Lung (tissue), 12 donors: ENCODE data around the gene ATP6V1B1. TPM values are rescaled to one million over a fixed set of nuclear protein-coding genes. Genes with fewer than 3 reads are reported as not detected.

Source experiments
- ATAC-seq: fragments of 200-7000 bp; cut with Tn5 transposase; one replicate; pipeline ENCODE4 v1.9.1; 2020; ENCODE audit warnings: moderate number of reproducible peaks; ENCODE audit not compliant: insufficient read depth, low FRiP score
- DNase-seq, 3 donors: peaks; one replicate each; pipeline ENCODE4 v3.0.0-alpha.2; 2013 to 2017
- H3K27ac ChIP-seq, 2 donors: one replicate each; pipeline ENCODE4 v1.5.1; 2013; ENCODE audit warnings: mild to moderate bottlenecking in 2 of 2, moderate library complexity in 2 of 2, control low read depth in 1 of 2, inconsistent platforms in 1 of 2, low read depth in 1 of 2, low read length in 1 of 2
- H3K27me3 ChIP-seq, 3 donors: one replicate each; pipeline ENCODE4 v1.5.1; 2013; ENCODE audit warnings: low read length in 2 of 3; ENCODE audit not compliant: control insufficient read depth in 3 of 3, insufficient read depth in 3 of 3
- H3K36me3 ChIP-seq, 4 donors: one replicate each; pipeline ENCODE4 v1.5.1; 2013; ENCODE audit warnings: low read length in 4 of 4, mild to moderate bottlenecking in 1 of 4, moderate library complexity in 1 of 4; ENCODE audit not compliant: control insufficient read depth in 4 of 4, insufficient read depth in 4 of 4
- H3K4me1 ChIP-seq, 5 donors: one replicate each; pipeline ENCODE4 v1.5.1; 2013; ENCODE audit warnings: low read length in 5 of 5, mild to moderate bottlenecking in 2 of 5, moderate library complexity in 1 of 5; ENCODE audit not compliant: control insufficient read depth in 5 of 5, insufficient read depth in 5 of 5
- H3K4me3 ChIP-seq: one replicate; pipeline ENCODE4 v1.5.1; 2013; ENCODE audit warnings: mild to moderate bottlenecking, control low read depth, moderate library complexity
- H3K9ac ChIP-seq, 2 donors: one replicate each; pipeline ENCODE4 v1.5.1; 2013; ENCODE audit warnings: low read length in 2 of 2, control low read depth in 1 of 2; ENCODE audit not compliant: insufficient read depth in 1 of 2
- H3K9me3 ChIP-seq, 4 donors: one replicate each; pipeline ENCODE4 v1.5.1; 2013; ENCODE audit warnings: low read length in 3 of 4, mild to moderate bottlenecking in 1 of 4, moderate library complexity in 1 of 4; ENCODE audit not compliant: control insufficient read depth in 4 of 4, insufficient read depth in 3 of 4
- CTCF ChIP-seq: IDR thresholded peaks from 2 replicates; pipeline ENCODE4 v1.5.1; 2012; ENCODE audit warnings: mild to moderate bottlenecking; ENCODE audit errors: control extremely low read depth, extremely low read depth
- WGBS, 2 donors: extraction: QIAGEN DNeasy Blood & Tissue Kit; methylation state at CpG; one replicate each; pipeline ENCODE4 v1.1.7; 2013; 5-methylcytosine and 5-hydroxymethylcytosine counted together
- polyA plus RNA-seq, 2 donors: library from polyadenylated mRNA; stranded (reverse); fragments of 200-250 nt; gene quantifications; one replicate each; pipeline ENCODE4 v1.2.1, GENCODE V29; 2013
- total RNA-seq, 2 donors: library from RNA; depleted of rRNA in 1 of 2; stranded (reverse); fragments of >200 nt in 1 of 2; gene quantifications; one replicate each; pipeline ENCODE4 v1.2.1, GENCODE V29; 2014 to 2021
- donor health status: control.
- donor health status: control.
- donor health status: Bipolar disorder and iron deficiency.
- donor health status: healthy.
- donor health status: DM: yes; HTN: yes; CAD: no.

The ATP6V1B1 gene
- total and polyA plus RNA-seq, 4 donors = 0.33 to 5.9 (median 1.8) TPM

- no peak overlapping the region for H3K27ac ChIP-seq
- DNase-seq (peak in 1 of 3 donors; percentile 13), ATAC-seq (no peak)
- TF ChIP-seq CTCF = no peak
- H3K4me1 ChIP-seq = peaks cover 0 to 7% (median 0%) of the 10 kb centered on the region in 5 donors
- H3K27me3 ChIP-seq = peaks cover 11 to 94% (median 68%) of the 10 kb centered on the region in 3 donors
- H3K4me3 ChIP-seq = no peak overlapping the region
- no peaks in the 10 kb centered on the region for H3K36me3 ChIP-seq
- WGBS, 2 donors = 19 to 41% methylated on average over 16 of the region's 16 CpGs
- H3K9ac ChIP-seq = no peak overlapping the region
- H3K9me3 ChIP-seq = peaks cover 0 to 13% (median 0%) of the 10 kb centered on the region in 4 donors
These were observed 29.2 kb upstream of the ATP6V1B1 start for GRCh38 chr2:70906439-70907005.

- peaks cover 0 to 13% (median 0%) of the 10 kb centered on the region in 4 donors for H3K9me3 ChIP-seq
- H3K27me3 ChIP-seq = peaks cover 11 to 94% (median 61%) of the 10 kb centered on the region in 3 donors
- no peaks in the 10 kb centered on the region for H3K36me3 ChIP-seq
- ATAC-seq = no peak
- H3K9ac ChIP-seq = no peak overlapping the region
- no peaks in the 10 kb centered on the region for H3K4me1 ChIP-seq
- no peak overlapping the region for H3K27ac ChIP-seq
- no peak for TF ChIP-seq CTCF
- peak; percentile 37 to 55 (median 44) for DNase-seq
- H3K4me3 ChIP-seq = no peak overlapping the region
- 5 to 17% methylated on average over 40 of the region's 40 CpGs for WGBS, 2 donors
These were observed 28.3 kb upstream of the ATP6V1B1 start for GRCh38 chr2:70907130-70908057.

GRCh38 chr2:70916291-70916690 is 19.4 kb upstream of the ATP6V1B1 start:
- H3K27me3 ChIP-seq = peaks cover 0 to 13% (median under 1%) of the 10 kb centered on the region in 3 donors
- no peak overlapping the region for H3K4me3 ChIP-seq
- DNase-seq (no peak), ATAC-seq (no peak)
- H3K27ac ChIP-seq = no peak overlapping the region
- no peak for TF ChIP-seq CTCF
- no peak overlapping the region for H3K9ac ChIP-seq
- no peaks in the 10 kb centered on the region for H3K36me3 ChIP-seq
- H3K9me3 ChIP-seq = peaks cover 0 to 4% (median 1%) of the 10 kb centered on the region in 4 donors
- peaks cover 0 to 1% (median 0%) of the 10 kb centered on the region in 5 donors for H3K4me1 ChIP-seq
